Bronchial epithelial cell (primary cell): ENCODE measurements around the gene JMJD8. TPM values are rescaled to one million over a fixed set of nuclear protein-coding genes. Genes with fewer than 3 reads are reported as not detected.

Experiments
- DNase-seq: peaks from one replicate; pipeline ENCODE4 v3.0.0-alpha.2; 2010; ENCODE audit warnings: low read depth
- FAIRE-seq: peaks from 2 replicates; lab custom pipeline; 2011; peaks lifted over from hg19 to GRCh38; lab: Jason Lieb, UNC
- H3K27me3 ChIP-seq: 2 replicates; pipeline ENCODE4 v1.5.1; 2011; ENCODE audit warnings: low read length; ENCODE audit not compliant: control insufficient read depth, insufficient read depth
- H3K36me3 ChIP-seq: 2 replicates; pipeline ENCODE4 v1.5.1; 2011; ENCODE audit warnings: low read length; ENCODE audit not compliant: control insufficient read depth, insufficient read depth
- H3K4me3 ChIP-seq: 2 replicates; pipeline ENCODE4 v1.5.1; 2011; ENCODE audit warnings: mild to moderate bottlenecking, low read depth, low read length, control low read depth
- CTCF ChIP-seq: IDR thresholded peaks from 2 replicates; pipeline ENCODE4 v1.5.1; 2011; ENCODE audit warnings: mild to moderate bottlenecking, moderate library complexity, low read length, control low read depth, inconsistent platforms; ENCODE audit not compliant: insufficient read depth, severe bottlenecking
- total RNA-seq: library from RNA; depleted of rRNA; stranded (reverse); fragments of >200 nt; gene quantifications from 2 replicates; pipeline ENCODE4 v1.2.1, GENCODE V29; 2014

Gene JMJD8
- total RNA-seq, 1 donor from 2014 or later: 16.8 TPM

- Histone ChIP-seq H3K4me3 (no peak overlapping the region), H3K27me3 (peaks cover 34% of the 10 kb centered on the region), H3K36me3 (no peaks in the 10 kb centered on the region)
- no peak for TF ChIP-seq CTCF
- no peak for FAIRE-seq
- DNase-seq: no peak
These were observed 23.9 kb upstream of the JMJD8 start for GRCh38 chr16:708019-708418.

GRCh38 chr16:707062-707538, 23.0 kb upstream of the JMJD8 start:
- H3K27me3 ChIP-seq: peaks cover 42% of the 10 kb centered on the region
- H3K36me3 ChIP-seq: no peaks in the 10 kb centered on the region
- no peak overlapping the region for H3K4me3 ChIP-seq
- DNase-seq: no peak
- no peak for FAIRE-seq
- TF ChIP-seq CTCF: no peak

- no peak for TF ChIP-seq CTCF
- Histone ChIP-seq H3K36me3 (no peaks in the 10 kb centered on the region), H3K4me3 (no peak overlapping the region), H3K27me3 (peaks cover 47% of the 10 kb centered on the region)
- DNase-seq (no peak), FAIRE-seq (no peak)
These were observed 22.3 kb upstream of the JMJD8 start for GRCh38 chr16:706189-707061.

- DNase-seq: no peak
- Histone ChIP-seq H3K27me3 (peaks cover 47% of the 10 kb centered on the region), H3K36me3 (no peaks in the 10 kb centered on the region), H3K4me3 (peak within 1 kb of the TSS; percentile 22)
- TF ChIP-seq CTCF: no peak
- FAIRE-seq: no peak
These were observed 21.5 kb upstream of the JMJD8 start, which contains the start of gene FBXL16 for GRCh38 chr16:705431-706188. TSS of gene FBXL16 (minus strand) at chr16:705801. CDS start at chr16:697405, 8,396 bp downstream.

GRCh38 chr16:704552-705380, 20.6 kb upstream of the JMJD8 start:
- DNase-seq: no peak
- H3K4me3 ChIP-seq: peak overlapping the region; percentile 17
- TF ChIP-seq CTCF: no peak
- peaks cover 45% of the 10 kb centered on the region for H3K27me3 ChIP-seq
- FAIRE-seq: no peak
- no peaks in the 10 kb centered on the region for H3K36me3 ChIP-seq
